ENCODE measurements around the gene IFNAR1.

The IFNAR1 gene

DNA sequence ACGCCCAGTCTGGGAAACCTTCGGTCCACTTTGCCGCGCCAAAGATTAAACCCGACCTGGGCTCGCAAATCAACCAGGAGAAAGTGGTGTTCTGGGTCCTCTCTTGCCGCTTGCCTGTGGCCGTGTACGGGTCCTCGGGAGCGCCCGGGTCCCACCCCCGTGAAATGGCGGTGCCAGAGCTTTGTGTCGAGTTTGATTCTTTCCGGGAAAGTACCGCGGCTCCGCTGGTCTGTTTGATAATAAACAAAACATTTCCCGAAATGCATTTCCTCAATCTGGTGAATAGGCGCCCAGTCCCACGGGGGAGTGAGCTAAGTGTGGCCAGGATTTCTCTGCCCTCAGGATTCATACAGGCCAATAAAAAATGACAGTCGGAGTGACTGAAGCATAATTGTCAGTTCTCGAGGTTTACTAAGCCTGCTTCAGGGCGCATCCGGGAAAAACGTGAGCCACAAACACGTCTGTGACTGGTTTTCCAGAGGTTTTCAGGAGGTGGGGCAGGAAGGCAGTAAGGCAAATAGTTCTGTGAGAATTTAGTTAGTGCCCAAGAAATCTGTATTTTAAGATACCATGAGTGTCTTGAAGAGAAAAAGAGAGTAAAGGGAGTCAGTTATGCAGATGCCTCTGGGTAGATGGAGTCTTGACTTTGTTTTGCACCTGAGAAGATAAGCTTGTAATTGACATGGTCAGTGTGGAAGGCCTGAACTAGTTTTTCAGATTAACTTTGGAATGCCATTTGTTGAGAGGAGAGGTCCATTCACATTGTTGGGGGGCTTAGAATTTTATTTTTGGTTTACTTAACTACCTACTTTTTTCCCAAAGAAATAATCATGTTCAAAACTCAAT lies 675 bp downstream of the IFNAR1 start:
- Histone ChIP-seq H3K4me1 (no peaks in the 10 kb centered on the region), H3K4me2 (ENCODE audit: low read length) (peak overlapping the region; percentile 87)

DNA sequence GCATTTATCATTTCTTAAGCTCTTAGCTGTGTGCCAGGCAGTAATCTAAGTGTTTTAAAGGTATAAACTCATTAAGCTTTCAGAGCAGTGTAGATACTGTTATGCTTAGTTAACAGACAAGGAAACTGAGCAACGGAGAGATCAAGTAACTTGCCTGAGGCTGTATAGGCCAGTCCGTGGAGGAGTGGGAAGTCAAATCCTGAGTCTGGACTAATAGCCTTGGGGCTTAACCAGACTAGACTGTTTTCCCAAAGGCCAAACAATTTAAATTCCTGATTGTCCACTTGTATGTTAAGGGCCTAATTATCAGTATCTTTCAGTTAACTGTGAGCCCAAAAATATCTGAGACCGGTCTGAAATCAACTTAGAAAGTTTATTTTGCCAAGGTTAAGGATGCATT lies 2.6 kb downstream of the IFNAR1 start:
- Histone ChIP-seq H3K9me3 (ENCODE audit: control insufficient read depth, low read length) (no peaks in the 10 kb centered on the region), H3K4me1 (no peaks in the 10 kb centered on the region), H3K79me2 (peaks cover 6% of the 10 kb centered on the region), H2AFZ (no peak overlapping the region), H3K27me3 (ENCODE audit: control insufficient read depth, insufficient read depth, low read length) (no peaks in the 10 kb centered on the region), H3K9ac (no peak overlapping the region), H3K4me2 (ENCODE audit: low read length) (no peak overlapping the region), H3K27ac (no peak overlapping the region), H3K4me3 (ENCODE audit: low read depth, low read length) (no peak overlapping the region), H3K36me3 (ENCODE audit: control insufficient read depth, insufficient read depth, low read length) (no peaks in the 10 kb centered on the region)
- TF ChIP-seq CTCF (IDR thresholded peaks at IDR 0.05) = no peak

More for the DNA sequence above, 675 bp downstream of the IFNAR1 start:
- Histone ChIP-seq H3K4me3 (ENCODE audit: low read depth, low read length) (peak overlapping the region; percentile 99), H3K9me3 (ENCODE audit: control insufficient read depth, low read length) (no peaks in the 10 kb centered on the region), H2AFZ (peak overlapping the region; percentile 96), H3K36me3 (ENCODE audit: control insufficient read depth, insufficient read depth, low read length) (no peaks in the 10 kb centered on the region), H3K27me3 (ENCODE audit: control insufficient read depth, insufficient read depth, low read length) (no peaks in the 10 kb centered on the region), H3K79me2 (peaks cover 2% of the 10 kb centered on the region), H3K9ac (peak overlapping the region; percentile 43), H3K27ac (peak overlapping the region; percentile 92)
- no peak for TF ChIP-seq CTCF (IDR thresholded peaks at IDR 0.05)

DNA sequence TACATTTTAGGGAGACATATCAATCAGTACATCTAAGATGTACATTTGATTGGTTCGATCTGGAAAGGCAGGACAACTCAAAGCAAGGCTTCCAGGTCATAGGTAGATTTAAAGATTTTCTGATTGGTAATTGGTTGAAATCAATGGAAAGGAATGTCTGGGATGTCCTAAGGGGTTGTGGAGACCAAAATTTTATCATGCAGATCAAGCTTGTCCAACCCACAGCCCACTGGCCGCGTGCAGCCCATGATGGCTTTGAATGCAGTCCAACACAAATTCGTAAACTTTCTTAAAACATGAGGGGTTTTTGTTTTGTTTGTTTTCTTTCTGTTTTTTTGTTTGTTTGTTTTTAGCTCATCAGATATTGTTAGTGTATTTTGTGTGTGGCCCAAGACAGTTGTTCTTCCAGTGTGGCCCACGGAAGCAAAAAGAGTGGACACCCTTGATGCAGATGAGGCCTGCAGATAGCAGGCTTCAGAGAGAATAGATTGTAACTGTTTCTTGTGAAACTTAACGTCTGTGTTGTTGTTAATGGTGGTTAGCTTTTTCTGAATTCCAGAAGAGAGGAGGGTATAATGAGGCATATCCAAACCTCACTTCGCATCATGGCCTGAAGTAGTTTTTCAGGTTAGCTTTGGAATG lies 3.1 kb downstream of the IFNAR1 start:
- H3K9ac ChIP-seq = no peak overlapping the region
- no peaks in the 10 kb centered on the region for H3K4me1 ChIP-seq
- no peak overlapping the region for H2AFZ ChIP-seq
- no peaks in the 10 kb centered on the region for H3K27me3 ChIP-seq (ENCODE audit: control insufficient read depth, insufficient read depth, low read length)
- no peak overlapping the region for H3K4me2 ChIP-seq (ENCODE audit: low read length)
- H3K36me3 ChIP-seq (ENCODE audit: control insufficient read depth, insufficient read depth, low read length) = no peaks in the 10 kb centered on the region
- TF ChIP-seq CTCF (IDR thresholded peaks at IDR 0.05) = no peak
- no peak overlapping the region for H3K27ac ChIP-seq
- no peaks in the 10 kb centered on the region for H3K9me3 ChIP-seq (ENCODE audit: control insufficient read depth, low read length)
- no peak overlapping the region for H3K4me3 ChIP-seq (ENCODE audit: low read depth, low read length)
- peaks cover 6% of the 10 kb centered on the region for H3K79me2 ChIP-seq

DNA sequence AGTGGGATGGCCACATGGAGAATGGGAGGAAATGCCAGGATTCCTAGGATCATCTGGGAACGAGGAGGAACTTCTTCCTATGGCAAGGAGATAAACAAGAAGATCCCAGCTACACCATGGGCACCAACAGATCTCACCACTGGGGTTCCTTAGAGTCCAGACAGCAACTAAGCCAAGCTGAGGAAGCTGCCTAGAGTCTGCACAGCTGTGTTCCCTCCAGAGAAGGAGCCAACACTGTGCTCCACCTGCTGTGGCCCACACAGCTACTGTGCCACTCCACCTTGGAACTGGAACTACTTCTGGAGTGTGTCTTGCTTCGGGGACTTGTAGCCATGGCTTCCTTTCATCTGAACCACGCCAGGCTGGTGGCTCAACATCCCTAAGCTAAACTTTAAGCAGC lies 6.0 kb downstream of the IFNAR1 start:
- no peaks in the 10 kb centered on the region for H3K36me3 ChIP-seq (ENCODE audit: control insufficient read depth, insufficient read depth, low read length)
- H2AFZ ChIP-seq = no peak overlapping the region
- H3K4me3 ChIP-seq (ENCODE audit: low read depth, low read length) = no peak overlapping the region
- no peaks in the 10 kb centered on the region for H3K4me1 ChIP-seq
- H3K79me2 ChIP-seq = peaks cover 6% of the 10 kb centered on the region
- H3K27ac ChIP-seq = no peak overlapping the region
- H3K4me2 ChIP-seq (ENCODE audit: low read length) = no peak overlapping the region
- H3K27me3 ChIP-seq (ENCODE audit: control insufficient read depth, insufficient read depth, low read length) = no peaks in the 10 kb centered on the region
- H3K9ac ChIP-seq = no peak overlapping the region
- no peaks in the 10 kb centered on the region for H3K9me3 ChIP-seq (ENCODE audit: control insufficient read depth, low read length)
- no peak for TF ChIP-seq CTCF (IDR thresholded peaks at IDR 0.05)

All from parathyroid adenoma (tissue), 2 donors.